ENCODE results near the gene INSC. TPM values are rescaled to one million over a fixed set of nuclear protein-coding genes. Genes with fewer than 3 reads are reported as not detected.

Gene INSC
- total RNA-seq, 1 experiment from 2014 or later, result 0.17 TPM

DNA sequence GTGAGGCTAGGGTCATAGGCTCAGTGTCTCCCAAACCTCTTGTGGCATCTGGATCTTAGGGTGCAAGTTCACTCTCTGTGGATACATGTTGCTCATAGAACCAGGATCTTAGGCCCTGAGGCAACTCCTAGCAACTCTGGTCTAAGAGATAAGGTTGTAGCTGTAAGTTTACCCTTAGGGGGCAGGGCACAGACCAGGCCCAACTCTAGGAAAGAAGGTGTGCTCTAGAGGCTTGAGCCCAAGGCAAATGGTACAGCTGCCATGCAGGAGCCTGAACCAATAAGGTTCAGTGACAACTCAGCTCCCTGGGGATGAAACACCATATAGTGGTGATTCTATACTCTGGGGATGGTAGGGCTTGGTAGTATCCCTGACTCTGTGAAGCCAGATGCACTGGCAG lies 23.5 kb upstream of the INSC start:
- no peaks in the 10 kb centered on the region for H3K79me2 ChIP-seq (ENCODE audit: insufficient read depth, low read length)
- TF ChIP-seq SP1 (IDR thresholded peaks at IDR 0.05; ENCODE audit: low read depth) (no peak), YY1 (IDR thresholded peaks at IDR 0.05; ENCODE audit: extremely low read depth, insufficient replicate concordance, low read depth, low read length) (no peak), POLR2A (IDR thresholded peaks at IDR 0.05; ENCODE audit: borderline replicate concordance, extremely low read depth, insufficient read depth, insufficient read length) (no peak), EGR1 (IDR thresholded peaks at IDR 0.05; ENCODE audit: low read depth) (no peak)
- TF ChIP-seq, protein P1, sequence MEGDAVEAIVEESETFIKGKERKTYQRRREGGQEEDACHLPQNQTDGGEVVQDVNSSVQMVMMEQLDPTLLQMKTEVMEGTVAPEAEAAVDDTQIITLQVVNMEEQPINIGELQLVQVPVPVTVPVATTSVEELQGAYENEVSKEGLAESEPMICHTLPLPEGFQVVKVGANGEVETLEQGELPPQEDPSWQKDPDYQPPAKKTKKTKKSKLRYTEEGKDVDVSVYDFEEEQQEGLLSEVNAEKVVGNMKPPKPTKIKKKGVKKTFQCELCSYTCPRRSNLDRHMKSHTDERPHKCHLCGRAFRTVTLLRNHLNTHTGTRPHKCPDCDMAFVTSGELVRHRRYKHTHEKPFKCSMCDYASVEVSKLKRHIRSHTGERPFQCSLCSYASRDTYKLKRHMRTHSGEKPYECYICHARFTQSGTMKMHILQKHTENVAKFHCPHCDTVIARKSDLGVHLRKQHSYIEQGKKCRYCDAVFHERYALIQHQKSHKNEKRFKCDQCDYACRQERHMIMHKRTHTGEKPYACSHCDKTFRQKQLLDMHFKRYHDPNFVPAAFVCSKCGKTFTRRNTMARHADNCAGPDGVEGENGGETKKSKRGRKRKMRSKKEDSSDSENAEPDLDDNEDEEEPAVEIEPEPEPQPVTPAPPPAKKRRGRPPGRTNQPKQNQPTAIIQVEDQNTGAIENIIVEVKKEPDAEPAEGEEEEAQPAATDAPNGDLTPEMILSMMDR (IDR thresholded peaks at IDR 0.05 in 2 of 3, conservative IDR thresholded peaks at IDR 0.05 in 1 of 3; ENCODE audit: borderline replicate concordance in 1 of 3, insufficient read depth in 1 of 3, low read depth in 2 of 3, low read length in 2 of 3), result no peak
- H4K20me1 ChIP-seq (ENCODE audit: insufficient read depth), result no peaks in the 10 kb centered on the region
- H3K4me3 ChIP-seq (replicated peaks in 1 of 2; ENCODE audit: low read depth in 1 of 2, low read length in 2 of 2), result no peak overlapping the region
- H3K9ac ChIP-seq (ENCODE audit: low read length), result no peak overlapping the region
- no peak for DNase-seq (ENCODE audit: low read depth, low spot score)
- no peaks in the 10 kb centered on the region for H3K27me3 ChIP-seq (ENCODE audit: insufficient read depth, low read length)
- no peak for ATAC-seq
- H3K36me3 ChIP-seq (ENCODE audit: control insufficient read depth in 1 of 2, insufficient read depth in 2 of 2, low read length in 2 of 2), result no peaks in the 10 kb centered on the region
- no peak overlapping the region for H3K4me2 ChIP-seq (ENCODE audit: low read length)
- intact Hi-C loops (cut with micrococcal nuclease), result no loop called here
- ChIA-PET RAD21 (ENCODE audit: low non-redundant PET in 1 of 2, low total read pairs in 2 of 2, uncharacterized antibody in 2 of 2, unreplicated experiment in 2 of 2) (interaction anchor here in 1 of 2 experiments (1.6 kb wide), 1 partner anchor 15 kb away, joined by 3 read pairs; no protein-coding TSS in a partner anchor), CTCF (interaction anchor here (1.3 to 2.1 kb wide), 3 partner anchors 9 to 183 kb away, joined by 4 to 9 read pairs (median 7); no protein-coding TSS in a partner anchor), POLR2A (no interaction called here)
- no TSS peak for BruUV-seq (replicated peaks)
- H3K4me1 ChIP-seq (ENCODE audit: control insufficient read depth in 1 of 2, insufficient read depth in 2 of 2, low read length in 2 of 2), result no peaks in the 10 kb centered on the region
- no peaks in the 10 kb centered on the region for H3K9me2 ChIP-seq (ENCODE audit: insufficient read depth)
- H2AFZ ChIP-seq (ENCODE audit: low read depth, low read length, poor library complexity, severe bottlenecking), result no peak overlapping the region
- H3K27ac ChIP-seq (ENCODE audit: low read depth, low read length), result no peak overlapping the region
- H3K9me3 ChIP-seq (ENCODE audit: control insufficient read depth in 1 of 2, insufficient read depth in 1 of 2, low read depth in 1 of 2, low read length in 2 of 2), result no peaks in the 10 kb centered on the region

DNA sequence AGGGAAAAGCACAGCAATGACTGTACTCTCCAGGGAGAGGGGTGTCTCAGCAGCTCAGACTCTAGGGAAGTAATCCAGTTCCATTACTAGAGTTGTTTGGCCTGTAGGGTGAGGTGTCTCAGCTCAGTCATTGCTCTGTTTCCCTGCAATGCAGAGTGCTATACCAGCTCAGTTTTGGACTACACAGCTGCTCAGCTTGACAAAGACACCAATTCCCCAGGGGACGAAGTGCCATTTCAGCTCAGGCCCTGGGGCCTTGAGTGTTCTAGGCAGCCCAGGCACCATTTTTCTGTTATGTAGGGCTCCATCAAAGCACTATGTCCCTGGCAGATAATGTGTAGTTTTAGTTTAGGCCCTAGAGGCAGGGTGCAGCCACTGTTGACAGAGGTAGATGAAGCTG lies 23.1 kb upstream of the INSC start:
- ChIA-PET CTCF (interaction anchor here (1.3 to 2.1 kb wide), 3 partner anchors 9 to 183 kb away, joined by 4 to 9 read pairs (median 7); no protein-coding TSS in a partner anchor), POLR2A (no interaction called here), RAD21 (ENCODE audit: low non-redundant PET in 1 of 2, low total read pairs in 2 of 2, uncharacterized antibody in 2 of 2, unreplicated experiment in 2 of 2) (interaction anchor here in 1 of 2 experiments (1.6 kb wide), 1 partner anchor 15 kb away, joined by 3 read pairs; no protein-coding TSS in a partner anchor)
- H3K9me3 ChIP-seq (ENCODE audit: control insufficient read depth in 1 of 2, insufficient read depth in 1 of 2, low read depth in 1 of 2, low read length in 2 of 2), result no peaks in the 10 kb centered on the region
- H3K9me2 ChIP-seq (ENCODE audit: insufficient read depth), result no peaks in the 10 kb centered on the region
- H2AFZ ChIP-seq (ENCODE audit: low read depth, low read length, poor library complexity, severe bottlenecking), result no peak overlapping the region
- DNase-seq (ENCODE audit: low read depth, low spot score), result no peak
- TF ChIP-seq EZH2phosphoT487 (IDR thresholded peaks at IDR 0.05; ENCODE audit: borderline replicate concordance) (no peak), CBX3 (IDR thresholded peaks at IDR 0.05; ENCODE audit: low read depth) (no peak)
- no peak overlapping the region for H3K9ac ChIP-seq (ENCODE audit: low read length)
- no peak overlapping the region for H3K4me3 ChIP-seq (replicated peaks in 1 of 2; ENCODE audit: low read depth in 1 of 2, low read length in 2 of 2)
- H3K27ac ChIP-seq (ENCODE audit: low read depth, low read length), result no peak overlapping the region
- no peak overlapping the region for H3K4me2 ChIP-seq (ENCODE audit: low read length)
- H3K27me3 ChIP-seq (ENCODE audit: insufficient read depth, low read length), result no peaks in the 10 kb centered on the region
- H3K4me1 ChIP-seq (ENCODE audit: control insufficient read depth in 1 of 2, insufficient read depth in 2 of 2, low read length in 2 of 2), result no peaks in the 10 kb centered on the region
- H3K36me3 ChIP-seq (ENCODE audit: control insufficient read depth in 1 of 2, insufficient read depth in 2 of 2, low read length in 2 of 2), result no peaks in the 10 kb centered on the region
- H3K79me2 ChIP-seq (ENCODE audit: insufficient read depth, low read length), result no peaks in the 10 kb centered on the region
- intact Hi-C loops (cut with micrococcal nuclease), result no loop called here
- no TSS peak for BruUV-seq (replicated peaks)
- ATAC-seq, result no peak
- H4K20me1 ChIP-seq (ENCODE audit: insufficient read depth), result no peaks in the 10 kb centered on the region

Data from HCT116 (cell line).